Mesodermal cell (in vitro differentiated cells): Measurements from ENCODE around the gene HLA-DOB. TPM values are rescaled to one million over a fixed set of nuclear protein-coding genes. Genes with fewer than 3 reads are reported as not detected.

ENCODE experiments used
- H3K27ac ChIP-seq: 2 replicates; pipeline ENCODE4 v1.7.0; 2013; ENCODE audit warnings: mild to moderate bottlenecking, low read depth, low read length, moderate library complexity; ENCODE audit not compliant: severe bottlenecking
- H3K36me3 ChIP-seq: 2 replicates; pipeline ENCODE4 v1.7.1; 2013; ENCODE audit warnings: mild to moderate bottlenecking, low read length, moderate library complexity; ENCODE audit not compliant: control insufficient read depth, insufficient read depth
- H3K4me1 ChIP-seq: one replicate; pipeline ENCODE4 v1.7.1; 2013; ENCODE audit warnings: mild to moderate bottlenecking, low read length; ENCODE audit not compliant: insufficient read depth, control insufficient read depth, poor library complexity, severe bottlenecking
- H3K4me3 ChIP-seq: 2 replicates; pipeline ENCODE4 v1.7.0; 2013; ENCODE audit warnings: low read length, control low read depth, mild to moderate bottlenecking; ENCODE audit not compliant: insufficient read depth, poor library complexity, severe bottlenecking; ENCODE audit errors: extremely low read depth
- H3K9me3 ChIP-seq: 2 replicates; pipeline ENCODE4 v1.7.1; 2013; ENCODE audit warnings: mild to moderate bottlenecking, low read length, moderate library complexity; ENCODE audit not compliant: control insufficient read depth
- WGBS, 2 experiments: methylation state at CpG; one replicate each; pipeline ENCODE4 v1.1.5; 2013; ENCODE audit warnings: missing lambda C conversion rate in 2 of 2; ENCODE audit not compliant: insufficient coverage in 2 of 2; 5-methylcytosine and 5-hydroxymethylcytosine counted together
- polyA plus RNA-seq, 2 experiments: library from polyadenylated mRNA; stranded (reverse); fragments of 50-300 nt; gene quantifications; one replicate each; pipeline ENCODE4 v1.2.3, GENCODE V29; 2013

HLA-DOB gene
- not detected for polyA plus RNA-seq (2013, experiment 1 of 2)
- polyA plus RNA-seq (2013, experiment 2 of 2), result not detected

- H3K27ac ChIP-seq, result no peak within 1 kb of the TSS
- 76 to 81% methylated on average over 2 to 3 of the region's 3 CpGs for WGBS, 2 experiments
Observed at GRCh38 chr6:32816746-32817204, at the start of gene HLA-DOB. TSS of gene HLA-DOB (minus strand) at chr6:32817002. CDS start at chr6:32816951, 51 bp downstream.

GRCh38 chr6:32865724-32866443 is 49.1 kb upstream of the HLA-DOB start:
- Histone ChIP-seq H3K4me3 (no peak overlapping the region), H3K4me1 (no peaks in the 10 kb centered on the region), H3K9me3 (no peaks in the 10 kb centered on the region), H3K36me3 (no peaks in the 10 kb centered on the region), H3K27ac (no peak overlapping the region)
- 72 to 77% methylated on average over 5 to 6 of the region's 10 CpGs for WGBS, 2 experiments

More at GRCh38 chr6:32816746-32817204, at the start of gene HLA-DOB:
- no peaks in the 10 kb centered on the region for H3K4me1 ChIP-seq
- no peaks in the 10 kb centered on the region for H3K36me3 ChIP-seq
- H3K4me3 ChIP-seq, result no peak within 1 kb of the TSS
- no peaks in the 10 kb centered on the region for H3K9me3 ChIP-seq

DNA sequence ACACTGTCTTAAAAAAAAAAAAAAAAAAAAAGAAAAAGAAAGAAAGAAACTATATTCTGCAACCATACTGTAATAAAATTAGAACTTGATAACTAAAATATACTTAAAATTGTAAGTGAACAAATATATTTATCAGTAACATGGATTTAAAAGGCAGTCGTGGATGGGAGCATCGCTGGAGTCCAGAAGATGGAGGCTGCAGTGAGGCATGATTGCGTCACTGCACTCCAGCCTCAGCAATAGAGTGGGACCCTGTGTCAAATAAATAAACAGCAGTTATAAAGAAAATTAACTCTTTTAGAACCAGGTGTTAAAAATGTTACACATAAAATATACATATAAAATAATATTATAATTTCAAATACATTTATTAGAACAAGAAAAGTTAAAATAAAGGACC is 45.9 kb upstream of the HLA-DOB start:
- Histone ChIP-seq H3K27ac (no peak overlapping the region), H3K36me3 (no peaks in the 10 kb centered on the region), H3K9me3 (no peaks in the 10 kb centered on the region), H3K4me1 (no peaks in the 10 kb centered on the region), H3K4me3 (no peak overlapping the region)
- no CpG with 5 or more reads among the region's 3 CpGs for WGBS, 2 experiments

- H3K4me1 ChIP-seq, result no peaks in the 10 kb centered on the region
- H3K27ac ChIP-seq, result no peak overlapping the region
- whole genome bisulfite sequencing, 2 experiments, result no CpG with 5 or more reads among the region's 1 CpG
- no peak overlapping the region for H3K4me3 ChIP-seq
- H3K36me3 ChIP-seq, result no peaks in the 10 kb centered on the region
- no peaks in the 10 kb centered on the region for H3K9me3 ChIP-seq
Observed at GRCh38 chr6:32860674-32861073, 43.9 kb upstream of the HLA-DOB start.

- Histone ChIP-seq H3K9me3 (no peaks in the 10 kb centered on the region), H3K4me3 (no peak overlapping the region), H3K4me1 (peaks cover 5% of the 10 kb centered on the region), H3K27ac (no peak overlapping the region), H3K36me3 (no peaks in the 10 kb centered on the region)
- 70 to 87% methylated on average over 5 of the region's 5 CpGs for WGBS, 2 experiments
Observed at GRCh38 chr6:32858194-32858593, 41.4 kb upstream of the HLA-DOB start.

DNA sequence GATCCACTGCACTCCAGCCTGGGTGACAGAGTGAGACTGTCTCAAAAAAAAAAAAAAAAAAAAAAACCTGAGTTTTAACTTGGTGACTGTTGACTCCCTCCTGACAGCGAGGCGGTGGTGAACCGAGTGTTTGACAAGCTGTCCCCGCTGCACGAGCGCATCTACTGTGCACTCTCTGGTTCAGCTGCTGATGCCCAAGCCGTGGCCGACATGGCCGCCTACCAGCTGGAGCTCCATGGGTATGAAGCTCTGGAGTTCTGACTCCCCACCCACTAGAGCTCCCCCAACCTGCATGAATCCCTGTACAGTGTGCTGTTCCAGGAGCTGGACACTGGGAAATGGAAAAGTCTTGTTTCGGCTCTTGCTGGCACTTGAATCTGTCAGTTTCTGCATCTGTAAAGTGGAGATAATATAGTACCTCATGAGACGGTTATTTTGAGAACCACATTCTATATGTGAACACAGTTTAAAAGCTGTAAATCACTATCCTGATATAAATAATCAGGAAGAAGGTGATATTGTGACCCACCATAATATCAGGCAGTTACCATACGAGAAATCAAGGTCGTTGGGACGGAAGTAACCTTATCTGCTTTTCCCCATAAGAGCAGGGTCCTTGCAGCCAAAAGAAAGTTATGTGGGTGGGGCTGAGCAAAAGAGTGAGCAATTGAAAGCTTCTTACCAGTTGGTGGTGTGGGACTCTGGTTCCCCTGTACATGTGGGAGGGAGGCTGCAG is 40.5 kb upstream of the HLA-DOB start:
- no peak overlapping the region for H3K27ac ChIP-seq
- no peaks in the 10 kb centered on the region for H3K9me3 ChIP-seq
- peaks cover 5% of the 10 kb centered on the region for H3K4me1 ChIP-seq
- H3K36me3 ChIP-seq, result no peaks in the 10 kb centered on the region
- no peak overlapping the region for H3K4me3 ChIP-seq
- WGBS, 2 experiments, result 80 to 93% methylated on average over 1 to 9 of the region's 14 CpGs

DNA sequence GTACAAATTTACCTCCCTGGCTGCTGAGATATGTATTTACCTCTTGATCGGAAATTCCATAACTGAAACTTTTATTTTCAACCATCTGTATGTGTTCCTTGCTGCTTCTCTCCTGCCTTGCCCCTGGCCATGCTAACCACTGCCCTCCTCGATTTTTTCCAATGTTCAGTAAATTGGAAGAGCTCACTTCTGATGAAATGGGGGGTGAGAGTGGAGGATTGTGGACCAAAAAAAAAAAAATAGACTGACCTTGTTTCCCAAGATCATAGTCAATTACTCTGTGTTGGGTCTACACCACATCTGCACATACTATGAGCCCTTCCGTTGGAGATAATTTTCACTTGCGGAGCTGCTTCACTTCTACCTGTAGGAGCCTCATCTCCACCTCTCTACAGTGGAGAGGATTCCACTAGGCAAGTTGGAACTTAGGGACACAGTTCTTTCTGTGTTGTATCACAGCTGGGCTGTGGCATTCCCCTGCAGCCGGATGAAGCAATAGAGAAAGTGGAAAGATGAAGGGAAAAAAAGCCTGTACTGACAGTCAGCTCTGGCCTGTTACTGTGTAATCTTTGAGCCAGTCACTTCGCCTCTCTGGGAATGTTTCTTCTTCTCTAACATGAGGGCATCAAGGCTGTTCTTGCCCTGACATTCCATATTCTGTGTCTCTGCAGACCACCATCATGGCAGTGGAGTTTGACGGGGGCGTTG is 38.8 kb upstream of the HLA-DOB start:
- Histone ChIP-seq H3K4me3 (no peak overlapping the region), H3K36me3 (no peaks in the 10 kb centered on the region), H3K4me1 (peaks cover 5% of the 10 kb centered on the region), H3K27ac (no peak overlapping the region), H3K9me3 (no peaks in the 10 kb centered on the region)
- WGBS, 2 experiments, result 88 to 90% methylated on average over 2 to 3 of the region's 8 CpGs

GRCh38 chr6:32854376-32855178 is 37.8 kb upstream of the HLA-DOB start:
- Histone ChIP-seq H3K4me3 (peak overlapping the region; percentile 48), H3K36me3 (no peaks in the 10 kb centered on the region), H3K4me1 (peaks cover 5% of the 10 kb centered on the region), H3K9me3 (no peaks in the 10 kb centered on the region), H3K27ac (no peak overlapping the region)
- WGBS, 2 experiments, result 35 to 37% methylated on average over 21 to 23 of the region's 24 CpGs

DNA sequence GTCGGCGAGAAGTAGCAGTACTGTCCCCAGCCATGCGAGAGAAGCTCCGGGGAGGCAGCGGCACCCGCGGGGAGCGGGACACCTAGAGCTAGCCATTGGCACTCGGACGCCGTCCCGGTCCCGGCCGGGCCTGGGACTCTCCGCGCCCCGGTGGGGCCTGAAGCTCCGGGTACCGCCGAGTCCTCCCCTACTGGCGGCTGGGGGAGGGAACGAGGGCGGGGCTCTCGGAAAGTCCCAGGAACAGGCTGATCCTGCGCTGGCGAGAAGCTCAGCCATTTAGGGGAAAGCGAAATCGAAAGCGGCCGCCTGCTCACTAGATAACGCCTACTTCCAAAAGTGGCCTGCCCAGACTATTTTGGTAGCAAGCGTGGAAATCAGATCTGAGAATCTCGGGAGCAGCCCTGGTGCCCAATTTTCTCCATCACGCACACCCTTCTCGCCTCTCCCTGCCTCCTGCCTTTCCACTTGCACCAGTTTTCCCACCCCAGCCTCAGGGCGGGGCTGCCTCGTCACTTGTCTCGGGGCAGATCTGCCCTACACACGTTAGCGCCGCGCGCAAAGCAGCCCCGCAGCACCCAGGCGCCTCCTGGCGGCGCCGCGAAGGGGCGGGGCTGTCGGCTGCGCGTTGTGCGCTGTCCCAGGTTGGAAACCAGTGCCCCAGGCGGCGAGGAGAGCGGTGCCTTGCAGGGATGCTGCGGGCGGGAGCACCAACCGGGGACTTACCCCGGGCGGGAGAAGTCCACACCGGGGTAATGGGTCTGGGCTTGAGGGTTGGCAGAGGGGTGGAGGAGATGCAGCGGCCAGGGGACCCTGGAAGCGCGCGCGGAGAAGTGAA is 37.0 kb upstream of the HLA-DOB start, which contains the start of the genes PSMB9 and TAP1:
Gene PSMB9 (plus strand): TSS at position 652 of the 835 bp plus-strand sequence. CDS start 38 bp downstream, at position 690.
Gene TAP1 (minus strand): TSS at position 164 of the 835 bp plus-strand sequence. CDS start 68 bp downstream, at position 96.
- Histone ChIP-seq H3K9me3 (no peaks in the 10 kb centered on the region), H3K36me3 (no peaks in the 10 kb centered on the region), H3K4me3 (peak within 1 kb of the TSS; percentile 48), H3K27ac (no peak within 1 kb of the TSS), H3K4me1 (peaks cover 5% of the 10 kb centered on the region)
- 1 to 2% methylated on average over 46 to 67 of the region's 68 CpGs for WGBS, 2 experiments
